Fibroblast of the aortic adventitia (primary cell): Measurements from ENCODE around the gene GPR84. TPM values are rescaled to one million over a fixed set of nuclear protein-coding genes. Genes with fewer than 3 reads are reported as not detected.

ENCODE experiments used
- DNase-seq: peaks from one replicate; pipeline ENCODE4 v3.0.0-alpha.2; 2010; ENCODE audit warnings: low read depth
- H3K4me3 ChIP-seq: 2 replicates; pipeline ENCODE4 v1.5.1; 2011; ENCODE audit warnings: low read depth, mild to moderate bottlenecking, control low read depth, low read length, moderate library complexity
- CTCF ChIP-seq: IDR thresholded peaks from 2 replicates; pipeline ENCODE4 v1.5.1; 2011; ENCODE audit warnings: mild to moderate bottlenecking, low read length, control low read depth, inconsistent platforms; ENCODE audit not compliant: insufficient read depth
- total RNA-seq: library from RNA; depleted of rRNA; stranded (reverse); fragments of >200 nt; gene quantifications from 2 replicates; pipeline ENCODE4 v1.2.3, GENCODE V29; 2012; ENCODE audit warnings: low replicate concordance

GPR84 gene
- total RNA-seq, 1 donor: not detected

- DNase-seq: peak; percentile 22
- TF ChIP-seq CTCF: no peak
- H3K4me3 ChIP-seq: no peak overlapping the region
Measured at GRCh38 chr12:54407183-54407905, 43.1 kb upstream of the GPR84 start.

DNA sequence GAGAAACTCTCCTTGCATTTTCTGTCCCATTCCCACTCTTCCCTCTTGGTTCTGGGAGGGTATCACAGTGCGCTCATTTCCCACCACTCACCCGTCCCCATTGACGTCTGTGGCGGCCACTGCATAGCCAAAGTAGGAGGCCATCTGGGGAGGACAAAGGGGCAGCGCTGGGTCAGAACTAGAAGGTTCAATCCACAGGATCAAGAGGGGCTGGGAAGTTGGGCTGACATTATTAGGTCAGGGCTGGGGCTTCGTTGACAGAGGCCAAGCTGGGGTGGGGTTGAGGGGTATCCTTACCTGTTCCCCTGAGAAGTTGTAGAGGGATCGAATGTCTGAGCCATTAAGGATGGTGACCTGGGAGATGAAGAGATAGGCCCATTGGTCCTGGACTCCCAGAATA is 41.3 kb upstream of the GPR84 start:
- TF ChIP-seq CTCF: no peak
- no peak overlapping the region for H3K4me3 ChIP-seq
- DNase-seq: no peak

DNA sequence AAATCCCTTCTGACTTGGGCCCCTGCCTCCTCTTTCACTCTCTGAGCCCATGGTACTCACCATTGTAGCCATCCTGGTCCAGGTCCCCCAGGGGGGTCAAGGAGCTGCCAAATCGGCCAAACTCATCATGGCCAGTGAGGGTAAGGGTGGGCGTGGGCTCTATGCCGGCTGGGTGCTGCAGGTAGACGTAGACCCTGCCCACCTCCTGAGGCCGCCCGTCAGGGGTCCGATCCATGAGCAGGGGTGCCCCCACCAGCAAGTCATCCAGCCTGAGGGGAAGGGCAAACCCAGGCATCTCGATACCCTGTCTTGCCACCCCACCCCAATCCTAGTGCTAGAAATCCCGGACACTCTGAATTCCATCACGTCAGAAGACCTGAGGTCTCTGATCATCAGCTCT is 40.8 kb upstream of the GPR84 start:
- H3K4me3 ChIP-seq: no peak overlapping the region
- TF ChIP-seq CTCF: no peak
- no peak for DNase-seq

- DNase-seq: peak; percentile 75
- peak; percentile 98 for TF ChIP-seq CTCF
Measured at GRCh38 chr12:54404061-54405004, 40.0 kb upstream of the GPR84 start.

GRCh38 chr12:54401119-54401518 is 36.8 kb upstream of the GPR84 start:
- no peak overlapping the region for H3K4me3 ChIP-seq
- no peak for DNase-seq
- TF ChIP-seq CTCF: no peak

More at GRCh38 chr12:54404061-54405004, 40.0 kb upstream of the GPR84 start:
- no peak overlapping the region for H3K4me3 ChIP-seq

DNA sequence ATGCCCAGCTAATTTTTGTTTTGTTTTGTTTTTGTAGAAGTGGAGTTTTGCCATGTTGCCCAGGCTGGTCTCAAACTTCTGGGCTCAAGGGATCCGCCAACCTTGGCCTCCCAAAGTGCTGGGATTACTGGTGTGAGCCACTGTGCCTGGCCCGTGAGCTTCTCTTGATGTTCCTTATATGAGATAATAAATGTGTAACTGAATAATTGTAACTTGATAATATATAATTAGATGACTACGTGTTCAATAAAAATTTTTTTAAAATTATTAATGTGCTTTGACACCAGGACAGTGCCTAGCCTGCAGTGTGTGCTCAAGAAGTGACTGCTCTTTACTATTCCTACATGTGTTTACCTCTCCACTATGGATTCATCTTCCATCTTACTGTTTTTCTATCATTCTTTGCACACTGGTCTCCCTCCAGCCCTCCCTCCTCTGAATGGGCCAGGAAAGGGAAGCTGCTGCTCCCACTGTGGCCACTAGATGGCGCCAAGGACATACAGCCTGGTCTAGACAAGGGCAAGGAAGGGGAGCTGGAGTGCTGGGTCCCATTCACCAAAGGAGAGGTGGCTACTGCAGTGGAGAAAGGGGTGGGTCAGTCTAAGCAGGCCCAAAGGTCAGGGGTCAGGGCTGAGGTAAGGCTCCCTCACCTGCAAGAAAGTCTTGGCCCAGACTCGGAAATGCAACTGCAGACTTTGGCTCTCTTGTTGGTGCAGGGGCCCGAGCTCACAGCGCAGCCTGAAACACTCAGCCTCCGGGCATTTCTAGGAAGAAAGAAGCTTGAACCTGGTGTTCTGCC is 34.9 kb upstream of the GPR84 start:
- peak; percentile 87 for DNase-seq
- H3K4me3 ChIP-seq: no peak overlapping the region
- peak; percentile 100 for TF ChIP-seq CTCF
